GM13977 (cell line): ENCODE results near the gene TMEM238.

ENCODE experiments used
- DNase-seq: peaks from one replicate; pipeline ENCODE4 v3.0.0; 2012; ENCODE audit warnings: low spot score
- CTCF ChIP-seq: IDR thresholded peaks from 2 replicates; pipeline ENCODE4 v1.5.1; 2012; ENCODE audit warnings: mild to moderate bottlenecking, control low read depth; ENCODE audit not compliant: insufficient read depth; ENCODE audit errors: extremely low read depth, missing control alignments
- in situ Hi-C: fragments of 300-500 bp; cut with MboI; formaldehyde crosslinking; loops from one replicate; pipeline ENCODE4 v1.12.0; 2022; ENCODE audit warnings: low sequenced_read_pairs, low pct_unique_long_range_greater_than_20kb, mixed read lengths, inconsistent platforms; ENCODE audit not compliant: unreplicated experiment

The TMEM238 gene

GRCh38 chr19:55347442-55348009, 36.6 kb downstream of the TMEM238 start:
- in situ Hi-C loops, result no loop called here
- no peak for DNase-seq
- no peak for TF ChIP-seq CTCF

GRCh38 chr19:55346725-55347441, 37.2 kb downstream of the TMEM238 start:
- TF ChIP-seq CTCF, result no peak
- DNase-seq, result no peak
- in situ Hi-C loops, result no loop called here

- DNase-seq, result no peak
- TF ChIP-seq CTCF, result no peak
Measured at GRCh38 chr19:55345818-55346724, 38.0 kb downstream of the TMEM238 start.

GRCh38 chr19:55345101-55345817, 38.8 kb downstream of the TMEM238 start:
- in situ Hi-C loops, result no loop called here
- TF ChIP-seq CTCF, result no peak
- DNase-seq, result no peak

More at GRCh38 chr19:55345818-55346724, 38.0 kb downstream of the TMEM238 start:
- in situ Hi-C loops, result no loop called here

- in situ Hi-C loops, result no loop called here
- TF ChIP-seq CTCF, result no peak
- no peak for DNase-seq
Measured at GRCh38 chr19:55344444-55344843, 39.6 kb downstream of the TMEM238 start.
